Cardiac muscle cell (in vitro differentiated cells and primary cell): ENCODE data around the gene GAS5. TPM values are rescaled to one million over a fixed set of nuclear protein-coding genes. Genes with fewer than 3 reads are reported as not detected.
"Not testable (repeated sequence)": the region's sequence is repeated elsewhere in the genome, so short reads cannot be mapped to it uniquely, and the experiment has no call there.

Experiments used
- DNase-seq, 2 donors: peaks; one replicate each; pipeline versions ENCODE4 v3.0.0 to v3.0.0-alpha.2; 2010 to 2017; ENCODE audit warnings: low read depth in 1 of 2, low spot score in 1 of 2
- H3K27ac ChIP-seq: fragments of 200-600 bp; sonication (generic); 2 replicates; pipeline ENCODE4 v1.5.1; 2016
- H3K27me3 ChIP-seq: fragments of 200-600 bp; sonication (generic); 2 replicates; pipeline ENCODE4 v1.6.0; 2016; ENCODE audit warnings: control low read depth
- H3K36me3 ChIP-seq: fragments of 200-600 bp; sonication (generic); 2 replicates; pipeline ENCODE4 v1.5.1; 2016; ENCODE audit warnings: control low read depth
- H3K4me1 ChIP-seq: fragments of 200-600 bp; sonication (generic); 2 replicates; pipeline ENCODE4 v1.8.1; 2017; ENCODE audit warnings: low read depth, mild to moderate bottlenecking, mixed run types
- H3K4me3 ChIP-seq: fragments of 200-600 bp; sonication (generic); 2 replicates; pipeline ENCODE4 v1.5.1; 2016; ENCODE audit warnings: mild to moderate bottlenecking
- H3K9me3 ChIP-seq: fragments of 200-600 bp; sonication (generic); 2 replicates; pipeline ENCODE4 v1.5.1; 2017; ENCODE audit warnings: low read depth, mild to moderate bottlenecking, control low read depth
- CTCF ChIP-seq: IDR thresholded peaks from 2 replicates; pipeline ENCODE4 v1.5.1; 2012; ENCODE audit warnings: low read depth, mild to moderate bottlenecking, low read length
- polyA plus RNA-seq: library from polyadenylated mRNA; unstranded; fragments of >200 nt; fragmentation: Nextera tagmentation; extraction: Ambion mirVana; gene quantifications from 2 replicates; pipeline ENCODE4 v1.2.1, GENCODE V29; 2016
- total RNA-seq: library from RNA; depleted of rRNA; stranded (reverse); fragments of >200 nt; gene quantifications from 2 replicates; pipeline ENCODE4 v1.2.3, GENCODE V29; 2016

GAS5 gene
- total and polyA plus RNA-seq, 2 experiments from 2014 or later: 158 to 350 TPM

DNA sequence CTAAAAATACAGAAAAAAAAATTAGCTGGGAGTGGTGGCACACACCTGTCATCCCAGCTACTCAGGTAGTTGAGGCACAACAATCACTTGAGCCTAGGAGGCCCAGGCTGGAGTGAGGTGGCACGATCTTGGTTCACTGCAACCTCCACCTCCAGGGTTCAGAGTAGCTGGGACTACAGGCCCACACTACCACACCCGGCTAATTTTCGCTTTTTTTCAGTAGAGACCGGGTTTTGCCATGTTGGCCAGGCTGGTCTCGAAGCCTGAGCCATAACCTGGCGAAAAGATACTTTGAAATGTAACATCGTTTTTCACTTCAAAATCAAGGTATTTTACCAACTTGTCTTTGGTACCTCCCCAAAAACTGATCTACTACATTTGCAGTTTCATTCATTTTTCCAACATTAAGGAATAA is 6.1 kb downstream of the GAS5 start:
- no peak for TF ChIP-seq CTCF
- Histone ChIP-seq H3K4me1 (peaks cover 17% of the 10 kb centered on the region), H3K4me3 (no peak overlapping the region), H3K9me3 (no peaks in the 10 kb centered on the region), H3K36me3 (peaks cover 59% of the 10 kb centered on the region), H3K27ac (peak overlapping the region; percentile 36), H3K27me3 (no peaks in the 10 kb centered on the region)
- peak in 1 of 2 donors; percentile 16 for DNase-seq

GRCh38 chr1:173860065-173860464 is 7.7 kb downstream of the GAS5 start:
- H3K27me3 ChIP-seq: no peaks in the 10 kb centered on the region
- peaks cover under 1% of the 10 kb centered on the region for H3K4me1 ChIP-seq
- no peak overlapping the region for H3K27ac ChIP-seq
- no peaks in the 10 kb centered on the region for H3K9me3 ChIP-seq
- no peak overlapping the region for H3K4me3 ChIP-seq
- no peak for DNase-seq
- H3K36me3 ChIP-seq: peaks cover 44% of the 10 kb centered on the region
- no peak for TF ChIP-seq CTCF

- not testable (repeated sequence) for DNase-seq, H3K4me1 ChIP-seq, H3K27me3 ChIP-seq, H3K4me3 ChIP-seq, H3K9me3 ChIP-seq, H3K27ac ChIP-seq
- peaks cover 41% of the 10 kb centered on the region for H3K36me3 ChIP-seq
These were observed 8.2 kb downstream of the GAS5 start for GRCh38 chr1:173859547-173859946.

DNA sequence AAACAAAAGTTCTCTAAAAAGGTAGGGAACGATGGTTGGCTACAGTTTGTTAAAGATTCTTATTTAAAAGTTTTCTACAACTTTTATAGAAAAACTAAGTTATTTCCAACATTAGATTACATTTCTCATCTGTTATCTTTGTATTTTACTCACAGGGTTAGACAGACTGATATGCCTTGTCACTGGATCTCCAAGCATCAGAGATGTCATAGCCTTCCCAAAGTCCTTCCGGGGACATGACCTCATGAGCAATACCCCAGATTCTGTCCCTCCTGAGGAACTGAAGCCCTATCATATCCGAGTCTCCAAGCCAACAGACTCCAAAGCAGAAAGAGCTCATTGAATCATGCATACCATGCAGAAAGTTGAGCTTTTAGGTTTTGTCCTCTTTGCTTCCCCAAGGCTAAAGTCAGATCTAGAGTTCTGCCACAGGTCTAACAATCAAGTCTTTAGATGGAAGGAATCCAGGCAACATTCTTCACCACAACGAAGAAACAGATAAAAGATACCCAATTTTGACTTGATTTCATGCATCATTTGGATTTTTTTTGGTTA is 10.3 kb downstream of the GAS5 start:
- peak overlapping the region; percentile 7 for H3K27ac ChIP-seq
- peaks cover 28% of the 10 kb centered on the region for H3K36me3 ChIP-seq
- no peaks in the 10 kb centered on the region for H3K27me3 ChIP-seq
- no peak overlapping the region for H3K4me3 ChIP-seq
- no peak for TF ChIP-seq CTCF
- no peaks in the 10 kb centered on the region for H3K9me3 ChIP-seq
- no peak for DNase-seq
- H3K4me1 ChIP-seq: no peaks in the 10 kb centered on the region

GRCh38 chr1:173856903-173857302 is 10.9 kb downstream of the GAS5 start:
- Histone ChIP-seq H3K4me3 (no peak overlapping the region), H3K4me1 (no peaks in the 10 kb centered on the region), H3K27ac (peak overlapping the region; percentile 7), H3K9me3 (no peaks in the 10 kb centered on the region), H3K36me3 (peaks cover 28% of the 10 kb centered on the region), H3K27me3 (no peaks in the 10 kb centered on the region)
- DNase-seq: peak in 1 of 2 donors; percentile 16
- TF ChIP-seq CTCF: no peak

- peaks cover 31% of the 10 kb centered on the region for H3K36me3 ChIP-seq
- no peak for TF ChIP-seq CTCF
- DNase-seq: no peak
These were observed 11.8 kb downstream of the GAS5 start for GRCh38 chr1:173856014-173856413.

More at GRCh38 chr1:173856014-173856413, 11.8 kb downstream of the GAS5 start:
- Histone ChIP-seq H3K27ac (no peak overlapping the region), H3K4me1 (no peaks in the 10 kb centered on the region), H3K27me3 (no peaks in the 10 kb centered on the region), H3K9me3 (no peaks in the 10 kb centered on the region), H3K4me3 (no peak overlapping the region)
